ENCODE results near the gene MEGF6.

The MEGF6 gene

GRCh38 chr1:3476666-3477065 lies 134.6 kb downstream of the MEGF6 start:
- no peak overlapping the region for H3K4me3 ChIP-seq (replicated peaks in 1 of 2; ENCODE audit: low read depth in 2 of 2, low read length in 2 of 2)
- no peak for TF ChIP-seq CTCF (IDR thresholded peaks at IDR 0.05; ENCODE audit: low read depth, low read length)
- no peak for DNase-seq (ENCODE audit: low read depth in 2 of 2)

GRCh38 chr1:3475839-3476573 lies 135.3 kb downstream of the MEGF6 start:
- H3K4me3 ChIP-seq (replicated peaks in 1 of 2; ENCODE audit: low read depth in 2 of 2, low read length in 2 of 2): no peak overlapping the region
- DNase-seq (ENCODE audit: low read depth in 2 of 2): no peak
- TF ChIP-seq CTCF (IDR thresholded peaks at IDR 0.05; ENCODE audit: low read depth, low read length): no peak

GRCh38 chr1:3474421-3474820 lies 136.9 kb downstream of the MEGF6 start:
- no peak overlapping the region for H3K4me3 ChIP-seq (replicated peaks in 1 of 2; ENCODE audit: low read depth in 2 of 2, low read length in 2 of 2)
- no peak for DNase-seq (ENCODE audit: low read depth in 2 of 2)
- TF ChIP-seq CTCF (IDR thresholded peaks at IDR 0.05; ENCODE audit: low read depth, low read length): no peak

GRCh38 chr1:3474016-3474415 lies 137.3 kb downstream of the MEGF6 start:
- DNase-seq (ENCODE audit: low read depth in 2 of 2): no peak
- H3K4me3 ChIP-seq (replicated peaks in 1 of 2; ENCODE audit: low read depth in 2 of 2, low read length in 2 of 2): no peak overlapping the region
- TF ChIP-seq CTCF (IDR thresholded peaks at IDR 0.05; ENCODE audit: low read depth, low read length): no peak

- TF ChIP-seq CTCF (IDR thresholded peaks at IDR 0.05; ENCODE audit: low read depth, low read length): no peak
- H3K4me3 ChIP-seq (replicated peaks in 1 of 2; ENCODE audit: low read depth in 2 of 2, low read length in 2 of 2): no peak overlapping the region
- DNase-seq (ENCODE audit: low read depth in 2 of 2): peak; percentile 37 to 81
Observed at GRCh38 chr1:3473381-3473844, 137.9 kb downstream of the MEGF6 start.

- H3K4me3 ChIP-seq (replicated peaks in 1 of 2; ENCODE audit: low read depth in 2 of 2, low read length in 2 of 2): no peak overlapping the region
- no peak for TF ChIP-seq CTCF (IDR thresholded peaks at IDR 0.05; ENCODE audit: low read depth, low read length)
- DNase-seq (ENCODE audit: low read depth in 2 of 2): no peak
Observed at GRCh38 chr1:3472906-3473305, 138.4 kb downstream of the MEGF6 start.
